ENCODE results near the gene LATS1.
"Not testable (repeated sequence)": the region's sequence is repeated elsewhere in the genome, so short reads cannot be mapped to it uniquely, and the experiment has no call there.

GRCh38 chr6:149751920-149752319 lies 34.0 kb upstream of the LATS1 start:
- TF ChIP-seq EZH2 (IDR thresholded peaks at IDR 0.05); POLR2AphosphoS5 (IDR thresholded peaks at IDR 0.05; ENCODE audit: borderline replicate concordance, low read depth, low read length): not testable (repeated sequence)

Data from SK-N-MC (cell line).